Ovary (tissue), 3 donors: ENCODE data around the gene ANGPTL7.

ENCODE experiments used
- EP300 ChIP-seq: sonication (generic); formaldehyde crosslinking; IDR thresholded peaks from one replicate; pipeline ENCODE4 v1.6.1; 2017; ENCODE audit warnings: antibody characterized with exemption
- POLR2A ChIP-seq: fragments of 450-650 bp; IDR thresholded peaks from one replicate; pipeline ENCODE4 v1.6.1; 2017; ENCODE audit warnings: antibody characterized with exemption, mild to moderate bottlenecking, moderate library complexity
- TF ChIP-seq, protein P1 (sequence below), 3 donors: fragments of 450-650 bp in 2 of 3; fragments of 200-600 bp in 1 of 3; IDR thresholded peaks; one replicate each; pipeline versions ENCODE4 v1.5.1 to v1.8.0; 2016 to 2022; ENCODE audit warnings: antibody characterized with exemption in 3 of 3, mild to moderate bottlenecking in 1 of 3
- donor health status: DM: no; HTN: no; CAD: no.

- TF ChIP-seq POLR2A = no peak
- TF ChIP-seq, protein P1, sequence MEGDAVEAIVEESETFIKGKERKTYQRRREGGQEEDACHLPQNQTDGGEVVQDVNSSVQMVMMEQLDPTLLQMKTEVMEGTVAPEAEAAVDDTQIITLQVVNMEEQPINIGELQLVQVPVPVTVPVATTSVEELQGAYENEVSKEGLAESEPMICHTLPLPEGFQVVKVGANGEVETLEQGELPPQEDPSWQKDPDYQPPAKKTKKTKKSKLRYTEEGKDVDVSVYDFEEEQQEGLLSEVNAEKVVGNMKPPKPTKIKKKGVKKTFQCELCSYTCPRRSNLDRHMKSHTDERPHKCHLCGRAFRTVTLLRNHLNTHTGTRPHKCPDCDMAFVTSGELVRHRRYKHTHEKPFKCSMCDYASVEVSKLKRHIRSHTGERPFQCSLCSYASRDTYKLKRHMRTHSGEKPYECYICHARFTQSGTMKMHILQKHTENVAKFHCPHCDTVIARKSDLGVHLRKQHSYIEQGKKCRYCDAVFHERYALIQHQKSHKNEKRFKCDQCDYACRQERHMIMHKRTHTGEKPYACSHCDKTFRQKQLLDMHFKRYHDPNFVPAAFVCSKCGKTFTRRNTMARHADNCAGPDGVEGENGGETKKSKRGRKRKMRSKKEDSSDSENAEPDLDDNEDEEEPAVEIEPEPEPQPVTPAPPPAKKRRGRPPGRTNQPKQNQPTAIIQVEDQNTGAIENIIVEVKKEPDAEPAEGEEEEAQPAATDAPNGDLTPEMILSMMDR (IDR thresholded peaks at IDR 0.05) = no peak
- no peak for TF ChIP-seq EP300
Observed at GRCh38 chr1:11198257-11198656, 9.1 kb downstream of the ANGPTL7 start.
